ENCODE results near the gene HSDL2. TPM values are rescaled to one million over a fixed set of nuclear protein-coding genes. Genes with fewer than 3 reads are reported as not detected.
"Not testable (repeated sequence)": the region's sequence is repeated elsewhere in the genome, so short reads cannot be mapped to it uniquely, and the experiment has no call there.

The HSDL2 gene
- total RNA-seq, 1 experiment from 2014 or later = 32.1 TPM

GRCh38 chr9:112380825-112381221 is 915 bp downstream of the HSDL2 start:
- Histone ChIP-seq H3K9me3 (no peaks in the 10 kb centered on the region), H3K27me3 (no peaks in the 10 kb centered on the region), H3K4me3 (peak overlapping the region; percentile 94), H3K36me3 (peaks cover 6% of the 10 kb centered on the region)
- no peak for DNase-seq

DNA sequence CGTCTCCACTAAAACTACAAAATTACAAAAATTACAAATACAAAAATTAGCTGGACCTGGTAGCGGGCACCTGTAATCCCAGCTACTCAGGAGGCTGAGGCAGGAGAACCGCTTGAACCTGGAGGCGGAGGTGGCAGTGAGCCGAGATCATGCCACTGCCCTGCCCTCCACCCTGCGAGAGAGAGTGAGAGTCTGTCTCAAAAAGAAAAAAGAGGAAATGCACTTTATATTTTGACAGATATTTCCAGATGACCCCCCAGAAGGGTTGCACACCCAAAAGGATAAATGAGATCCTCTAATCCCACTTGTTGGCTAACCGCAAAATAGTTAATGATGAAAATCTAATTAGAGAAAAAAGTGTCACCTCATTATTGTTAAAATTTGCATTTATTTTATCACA is 2.2 kb downstream of the HSDL2 start:
- no peak overlapping the region for H3K4me3 ChIP-seq
- no peaks in the 10 kb centered on the region for H3K27me3 ChIP-seq
- no peaks in the 10 kb centered on the region for H3K9me3 ChIP-seq
- peaks cover 15% of the 10 kb centered on the region for H3K36me3 ChIP-seq
- DNase-seq = no peak

DNA sequence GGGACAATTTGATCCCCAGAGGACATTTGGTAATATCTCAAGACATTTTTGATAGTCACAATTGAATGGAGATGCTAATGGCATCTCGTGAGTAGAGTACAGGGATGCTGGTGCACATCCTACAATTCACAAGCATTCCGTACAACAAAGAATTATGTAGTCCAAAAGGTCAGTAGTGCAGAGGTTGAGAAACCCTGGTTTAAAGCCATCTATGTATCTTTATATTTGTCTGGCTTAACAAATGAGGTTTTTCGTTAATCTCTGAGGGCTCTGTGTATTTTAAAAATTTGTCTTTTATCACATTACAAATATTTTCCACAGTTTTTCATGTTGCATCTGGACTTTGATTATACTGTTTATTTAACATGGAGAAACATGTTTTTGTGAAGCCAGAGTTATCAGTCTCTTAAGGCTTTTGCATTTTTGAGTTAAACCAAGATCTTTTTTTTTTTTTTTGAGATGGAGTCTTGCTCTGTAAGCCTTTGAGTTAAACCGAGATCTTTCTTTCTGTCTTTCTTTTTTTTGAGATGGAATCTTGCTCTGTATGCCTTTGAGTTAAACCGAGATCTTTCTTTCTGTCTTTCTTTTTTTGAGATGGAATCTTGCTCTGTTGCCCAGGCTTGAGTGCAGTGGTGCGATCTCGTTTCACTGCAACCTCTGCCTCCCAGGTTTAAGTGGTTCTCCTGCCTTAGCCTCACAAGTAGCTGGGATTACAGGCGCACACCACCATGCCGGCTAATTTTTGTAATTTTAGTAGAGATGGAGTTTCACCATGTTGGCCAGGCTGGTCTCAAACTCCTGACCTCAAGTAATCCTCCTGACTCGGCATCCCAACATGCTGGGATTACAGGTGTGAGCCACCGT is 2.8 kb downstream of the HSDL2 start:
- DNase-seq = no peak
- peaks cover 21% of the 10 kb centered on the region for H3K36me3 ChIP-seq
- no peaks in the 10 kb centered on the region for H3K27me3 ChIP-seq
- H3K9me3 ChIP-seq = no peaks in the 10 kb centered on the region
- H3K4me3 ChIP-seq = no peak overlapping the region

- Histone ChIP-seq H3K36me3 (peaks cover 25% of the 10 kb centered on the region), H3K4me3 (no peak overlapping the region), H3K27me3 (no peaks in the 10 kb centered on the region), H3K9me3 (no peaks in the 10 kb centered on the region; the same call in 1 of the 2 replicates)
- no peak for DNase-seq
Observed at GRCh38 chr9:112384219-112384618, 4.3 kb downstream of the HSDL2 start.

DNA sequence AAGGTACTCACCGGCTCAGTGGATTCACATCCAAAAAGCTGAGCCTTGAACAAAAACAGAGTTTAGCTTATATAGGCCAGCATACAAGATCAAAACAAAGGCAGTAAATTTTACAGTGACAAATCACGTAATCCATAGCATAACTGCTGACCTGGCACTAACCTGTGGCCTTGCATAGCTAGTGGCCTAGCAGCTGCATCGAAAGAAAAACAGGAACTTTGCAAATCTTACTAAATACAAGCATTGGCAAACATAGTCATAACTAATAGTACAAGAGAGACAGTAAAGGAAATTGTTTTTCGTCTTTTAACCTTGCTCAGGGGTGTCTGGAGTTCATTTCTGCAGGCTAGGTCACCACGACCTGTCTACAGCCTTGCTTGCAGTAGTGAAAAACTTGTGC is 4.8 kb downstream of the HSDL2 start:
- no peak for DNase-seq
- H3K27me3 ChIP-seq = no peaks in the 10 kb centered on the region

GRCh38 chr9:112387115-112387514 is 7.2 kb downstream of the HSDL2 start:
- Histone ChIP-seq H3K36me3 (peaks cover 38% of the 10 kb centered on the region), H3K9me3 (peaks cover 2% of the 10 kb centered on the region)
- no peak for DNase-seq

More for the DNA sequence above, 4.8 kb downstream of the HSDL2 start:
- no peak overlapping the region for H3K4me3 ChIP-seq
- peaks cover 28% of the 10 kb centered on the region for H3K36me3 ChIP-seq
- H3K9me3 ChIP-seq = no peaks in the 10 kb centered on the region; the same call in 1 of the 2 replicates

DNA sequence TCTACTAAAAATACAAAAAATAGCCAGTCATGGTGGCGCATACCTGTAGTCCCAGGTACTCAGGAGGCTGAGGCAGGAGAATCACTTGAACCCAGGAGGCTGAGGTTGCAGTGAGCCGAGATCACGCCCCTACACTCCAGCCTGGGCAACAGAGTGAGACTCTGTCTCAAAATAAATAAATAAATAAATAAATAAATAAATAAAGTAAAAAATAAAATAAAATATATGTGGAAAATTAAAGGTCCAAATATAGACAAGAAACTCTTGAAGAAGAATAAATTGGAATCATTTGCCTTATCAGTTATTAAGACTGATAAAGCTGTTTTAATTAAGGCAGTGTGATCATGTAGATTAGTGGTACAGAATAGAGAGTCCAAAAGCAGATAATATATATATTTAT is 10.0 kb downstream of the HSDL2 start:
- not testable (repeated sequence) for DNase-seq, H3K27me3 ChIP-seq, H3K9me3 ChIP-seq, H3K4me3 ChIP-seq
- H3K36me3 ChIP-seq = peaks cover 47% of the 10 kb centered on the region

More at GRCh38 chr9:112387115-112387514, 7.2 kb downstream of the HSDL2 start:
- no peaks in the 10 kb centered on the region for H3K27me3 ChIP-seq
- no peak overlapping the region for H3K4me3 ChIP-seq

DNA sequence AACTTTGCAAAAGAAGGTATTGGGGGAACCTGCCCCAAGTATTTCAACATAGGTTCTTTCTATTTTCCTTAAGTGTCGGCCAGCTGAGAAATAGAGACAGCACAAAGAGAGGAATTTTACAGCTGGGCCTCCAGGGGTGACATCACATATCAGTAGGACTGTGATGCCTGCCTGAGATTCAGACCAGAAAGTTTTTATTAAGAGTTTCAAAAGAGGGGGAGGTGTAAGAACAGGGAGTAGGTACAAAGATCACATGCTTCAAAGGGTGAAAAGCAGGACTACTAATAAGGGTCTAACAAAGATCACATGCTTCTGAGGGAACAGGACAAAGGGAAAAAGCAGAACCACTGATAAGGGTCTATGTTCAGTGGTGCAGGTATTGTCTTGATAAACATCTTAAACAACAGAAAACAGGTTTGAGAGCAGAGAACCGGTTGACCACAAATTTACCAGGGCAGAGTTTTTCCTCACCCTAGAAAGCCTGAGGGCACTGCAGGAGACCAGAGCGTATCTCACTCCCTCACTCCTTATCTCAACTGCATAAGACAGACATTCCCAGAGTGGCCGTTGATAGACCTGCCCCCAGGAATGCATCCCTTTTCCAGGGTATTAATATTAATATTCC is 12.1 kb downstream of the HSDL2 start:
- not testable (repeated sequence) for H3K27me3 ChIP-seq, H3K4me3 ChIP-seq, DNase-seq, H3K9me3 ChIP-seq
- peaks cover 39% of the 10 kb centered on the region for H3K36me3 ChIP-seq

DNA sequence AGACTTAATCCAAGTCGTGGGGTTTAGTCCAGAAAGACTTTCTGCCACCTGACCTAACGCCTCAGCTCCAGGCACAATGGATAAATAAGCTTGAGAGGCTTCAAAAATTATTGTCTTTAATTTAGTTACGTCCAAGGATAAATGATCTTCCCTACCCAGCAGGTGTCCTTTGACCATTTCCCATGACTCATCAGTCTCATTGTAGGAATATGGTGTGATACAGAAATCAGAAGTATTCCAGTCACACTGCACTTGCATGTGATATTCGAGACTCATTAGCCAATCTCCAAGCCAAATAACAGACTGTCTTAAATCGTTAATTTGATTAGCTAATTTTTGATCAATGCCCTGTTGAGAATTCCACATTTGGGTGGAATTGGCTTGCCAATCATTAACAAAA is 13.2 kb downstream of the HSDL2 start:
- peaks cover 41% of the 10 kb centered on the region for H3K36me3 ChIP-seq
- H3K4me3 ChIP-seq, DNase-seq, H3K27me3 ChIP-seq, H3K9me3 ChIP-seq: not testable (repeated sequence)

DNA sequence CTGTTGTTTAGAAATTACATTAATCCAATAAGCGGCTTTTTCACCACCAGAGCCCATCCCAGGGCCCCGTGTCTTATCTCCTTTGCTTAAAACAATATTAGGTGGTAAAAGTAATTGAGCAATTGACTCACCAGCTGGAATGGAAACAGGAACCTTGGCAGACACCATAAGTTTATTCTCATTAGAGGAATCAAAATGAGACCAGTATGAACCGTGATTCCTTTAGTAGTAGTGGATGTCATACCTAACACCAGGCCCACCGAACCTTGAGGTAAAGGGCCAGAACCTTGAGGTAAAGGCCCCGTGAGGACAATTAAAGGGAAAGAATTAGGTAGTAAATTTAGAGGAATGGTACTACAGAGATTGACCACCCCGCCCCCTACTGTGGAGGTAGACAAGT is 16.5 kb downstream of the HSDL2 start:
- no peak for DNase-seq

DNA sequence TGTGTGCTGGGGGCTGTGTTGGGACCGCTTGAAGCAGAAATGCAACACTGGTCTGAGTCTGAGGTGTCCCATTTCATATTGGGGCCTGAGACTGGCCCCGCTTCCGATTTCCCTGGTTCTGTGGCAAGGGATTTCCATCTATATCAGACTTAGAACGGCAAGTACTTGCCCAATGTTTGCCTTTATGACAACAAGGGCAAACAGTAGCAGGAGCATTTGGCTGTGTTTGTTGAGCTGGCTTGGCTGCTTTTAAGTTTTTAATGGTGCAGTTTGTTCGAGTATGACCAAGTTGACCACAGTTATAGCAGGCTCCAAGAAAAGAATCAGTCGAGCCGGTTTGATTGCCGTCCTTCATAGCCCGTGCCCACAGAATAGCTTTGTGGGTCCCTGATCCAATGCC is 17.0 kb downstream of the HSDL2 start:
- 0 out of 2 replicates have a peak, but pooled peaks cover 2% of the 10 kb centered on the region for H3K9me3 ChIP-seq
- H3K27me3 ChIP-seq = no peaks in the 10 kb centered on the region
- H3K4me3 ChIP-seq = no peak overlapping the region
- DNase-seq = no peak
- peaks cover 36% of the 10 kb centered on the region for H3K36me3 ChIP-seq

More for the DNA sequence above, 16.5 kb downstream of the HSDL2 start:
- Histone ChIP-seq H3K36me3 (peaks cover 36% of the 10 kb centered on the region), H3K27me3 (no peaks in the 10 kb centered on the region), H3K4me3 (no peak overlapping the region), H3K9me3 (peaks cover 2% of the 10 kb centered on the region; the same call in 1 of the 2 replicates)

DNA sequence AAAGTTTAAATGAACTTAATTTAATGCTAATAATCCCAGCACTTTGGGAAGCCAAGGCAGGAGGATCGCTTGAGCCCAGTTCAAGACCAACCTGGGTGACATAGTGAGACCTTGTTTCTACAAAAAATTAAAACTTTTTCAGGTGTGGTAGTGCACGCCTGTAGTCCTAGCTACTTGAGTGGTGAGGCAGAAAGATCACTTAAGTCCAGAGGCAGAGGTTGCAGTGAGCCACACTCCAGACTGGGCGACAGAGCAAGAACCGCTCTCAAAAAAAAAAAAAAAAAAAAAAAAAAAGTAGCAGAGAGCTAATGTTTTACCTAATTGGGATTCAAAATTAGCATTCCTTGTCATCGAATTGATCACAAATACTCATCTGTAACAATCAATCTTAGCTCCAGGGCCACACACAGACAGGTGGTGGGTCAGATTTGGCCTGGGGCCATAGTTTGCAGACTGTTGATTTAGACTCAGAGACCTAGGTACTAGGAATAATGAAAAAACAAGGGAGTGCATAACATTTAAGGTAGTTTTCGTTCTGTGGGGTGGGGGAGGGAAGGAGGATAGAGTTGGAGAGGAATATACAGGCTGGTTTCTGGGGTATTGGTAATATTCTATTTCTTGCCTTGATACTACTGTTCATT is 21.4 kb downstream of the HSDL2 start:
- DNase-seq = no peak
- peaks cover 26% of the 10 kb centered on the region for H3K36me3 ChIP-seq
- H3K4me3 ChIP-seq = no peak overlapping the region
- H3K9me3 ChIP-seq = 0 out of 2 replicates have a peak, but pooled peaks cover 2% of the 10 kb centered on the region
- H3K27me3 ChIP-seq = no peaks in the 10 kb centered on the region

- no peaks in the 10 kb centered on the region for H3K9me3 ChIP-seq
- H3K36me3 ChIP-seq = peaks cover 27% of the 10 kb centered on the region
- H3K27me3 ChIP-seq = no peaks in the 10 kb centered on the region
- no peak overlapping the region for H3K4me3 ChIP-seq
- no peak for DNase-seq
Observed at GRCh38 chr9:112403614-112404201, 23.8 kb downstream of the HSDL2 start.

DNA sequence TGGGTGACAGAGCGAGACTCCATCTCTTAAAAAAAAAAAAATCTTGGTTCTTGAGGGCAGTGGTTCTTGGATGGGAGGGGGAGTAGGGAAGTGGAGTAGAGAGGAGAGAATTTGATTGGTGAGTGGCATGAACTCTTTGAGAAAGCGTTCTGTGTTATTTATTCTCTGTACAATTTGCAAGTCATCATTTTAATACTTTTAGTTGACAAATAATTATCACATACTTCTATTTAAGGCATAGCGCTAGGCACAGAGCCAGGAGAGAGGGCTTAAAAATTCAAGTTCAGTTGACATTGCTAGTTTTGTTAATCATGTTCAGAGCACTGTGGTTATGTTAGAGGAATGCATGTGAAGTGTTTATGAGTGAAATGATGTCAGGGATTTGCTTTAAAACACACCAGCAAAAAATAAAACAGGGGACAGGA is 24.6 kb downstream of the HSDL2 start:
- peaks cover 23% of the 10 kb centered on the region for H3K36me3 ChIP-seq
- no peak for DNase-seq
- H3K27me3 ChIP-seq = no peaks in the 10 kb centered on the region
- no peaks in the 10 kb centered on the region for H3K9me3 ChIP-seq
- H3K4me3 ChIP-seq = no peak overlapping the region

DNA sequence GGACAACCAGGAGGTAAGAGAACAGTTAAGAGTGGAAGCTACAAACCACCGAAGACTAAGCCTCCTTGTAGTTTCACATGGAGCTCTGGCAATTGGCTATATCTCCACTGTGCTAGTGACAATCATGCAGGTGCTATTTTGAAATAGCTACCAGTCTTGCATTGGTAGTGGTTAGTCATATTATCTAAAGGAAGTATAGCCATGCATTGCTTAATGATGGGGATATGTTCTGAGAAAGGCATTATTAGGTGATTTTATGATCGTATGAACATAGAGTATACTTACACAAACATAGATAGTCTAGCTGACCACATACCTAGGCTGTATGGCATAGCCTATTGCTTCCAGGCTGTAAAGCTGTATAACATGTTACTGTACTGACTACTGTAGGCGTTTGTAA is 28.4 kb downstream of the HSDL2 start:
- Histone ChIP-seq H3K9me3 (no peaks in the 10 kb centered on the region), H3K27me3 (no peaks in the 10 kb centered on the region), H3K4me3 (no peak overlapping the region), H3K36me3 (peaks cover 26% of the 10 kb centered on the region)
- no peak for DNase-seq

GRCh38 chr9:112408819-112409218 is 28.9 kb downstream of the HSDL2 start:
- H3K36me3 ChIP-seq = peaks cover 25% of the 10 kb centered on the region
- no peak overlapping the region for H3K4me3 ChIP-seq
- no peak for DNase-seq
- H3K27me3 ChIP-seq = no peaks in the 10 kb centered on the region
- no peaks in the 10 kb centered on the region for H3K9me3 ChIP-seq

DNA sequence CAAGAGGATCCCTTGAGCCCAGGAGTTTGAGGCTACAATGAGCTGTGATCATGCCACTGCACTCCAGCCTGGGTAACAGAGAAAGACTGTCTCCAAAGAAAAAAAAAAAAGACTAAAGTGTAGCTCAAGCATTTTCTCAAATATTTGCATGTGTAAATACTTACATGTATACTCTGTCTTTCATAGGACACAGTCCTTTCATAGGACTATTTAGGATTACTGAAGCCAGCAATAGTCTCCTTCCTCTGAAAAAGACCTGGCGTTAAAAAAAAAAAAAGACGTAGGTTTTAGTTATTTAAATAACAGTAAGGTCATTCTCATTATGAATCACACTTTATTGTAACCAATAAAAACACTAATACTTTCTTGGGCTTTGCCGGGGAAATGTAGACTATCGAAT is 29.9 kb downstream of the HSDL2 start:
- no peaks in the 10 kb centered on the region for H3K27me3 ChIP-seq
- no peak for DNase-seq
- peaks cover 26% of the 10 kb centered on the region for H3K36me3 ChIP-seq
- H3K4me3 ChIP-seq = no peak overlapping the region
- no peaks in the 10 kb centered on the region for H3K9me3 ChIP-seq
